ENCODE measurements around the gene TCFL5.

DNA sequence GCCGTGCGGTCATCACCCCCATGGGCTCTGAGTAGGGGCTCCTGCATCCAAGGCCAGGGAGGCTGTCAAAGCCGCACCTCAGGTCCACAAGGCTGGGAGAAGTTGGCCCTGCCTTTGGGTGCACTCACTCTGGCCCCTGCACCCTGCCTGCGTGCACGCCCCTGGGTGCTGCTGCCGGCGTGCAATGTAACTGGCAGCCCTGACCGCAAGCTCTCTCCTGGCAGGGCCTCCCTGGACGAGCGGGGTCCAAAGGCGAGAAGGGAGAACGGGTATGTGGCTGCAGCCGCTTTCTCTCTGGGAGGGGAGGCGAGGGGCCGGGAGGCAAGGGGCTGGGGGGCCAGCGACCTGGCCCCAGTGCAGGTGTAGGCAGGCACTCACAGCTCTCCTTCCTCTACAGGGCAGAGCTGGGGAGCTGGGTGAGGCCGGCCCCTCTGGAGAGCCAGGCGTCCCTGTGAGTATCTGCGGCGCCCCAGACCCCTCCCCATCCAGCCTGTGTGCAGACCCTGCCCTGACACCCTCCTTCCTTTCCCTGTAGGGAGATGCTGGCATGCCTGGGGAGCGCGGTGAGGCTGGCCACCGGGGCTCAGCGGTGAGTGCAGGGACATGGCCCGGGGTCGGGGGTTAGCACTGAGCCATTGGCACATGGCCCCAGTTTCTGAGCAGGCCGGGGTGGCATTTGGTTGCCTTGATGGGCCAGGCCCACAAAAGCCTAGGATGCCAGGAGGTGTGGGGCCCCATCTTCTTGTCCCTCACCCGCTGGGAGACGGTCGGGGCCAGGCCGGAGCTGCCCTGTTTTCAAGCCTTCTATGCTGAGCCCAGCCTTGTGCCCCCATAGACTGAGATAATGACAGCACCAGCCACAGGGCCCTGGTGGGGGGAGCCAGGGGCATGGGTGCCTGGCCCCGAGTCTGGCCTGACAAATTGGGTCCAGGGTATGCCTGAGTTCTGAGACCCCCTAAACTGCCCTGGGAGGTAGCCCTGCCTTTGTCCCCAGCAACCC, 32.1 kb downstream of the TCFL5 start:
- no peak for TF ChIP-seq EZH2phosphoT487 (IDR thresholded peaks at IDR 0.05; ENCODE audit: insufficient read depth, low read depth)
- TF ChIP-seq EZH2 (IDR thresholded peaks at IDR 0.05; ENCODE audit: insufficient read depth, poor library complexity, severe bottlenecking) = no peak

Measured in GM23248 (cell line).